Breast epithelium (tissue), 3 donors: ENCODE data around the gene SWAP70.

Experiments
- POLR2A ChIP-seq: fragments of 450-650 bp; IDR thresholded peaks from one replicate; pipeline ENCODE4 v1.6.1; 2016; ENCODE audit warnings: antibody characterized with exemption, mild to moderate bottlenecking, moderate library complexity
- POLR2AphosphoS5 ChIP-seq, 3 donors: sonication (generic); formaldehyde crosslinking; IDR thresholded peaks; one replicate each; pipeline ENCODE4 v1.6.1; 2017; ENCODE audit warnings: antibody characterized with exemption in 3 of 3

DNA sequence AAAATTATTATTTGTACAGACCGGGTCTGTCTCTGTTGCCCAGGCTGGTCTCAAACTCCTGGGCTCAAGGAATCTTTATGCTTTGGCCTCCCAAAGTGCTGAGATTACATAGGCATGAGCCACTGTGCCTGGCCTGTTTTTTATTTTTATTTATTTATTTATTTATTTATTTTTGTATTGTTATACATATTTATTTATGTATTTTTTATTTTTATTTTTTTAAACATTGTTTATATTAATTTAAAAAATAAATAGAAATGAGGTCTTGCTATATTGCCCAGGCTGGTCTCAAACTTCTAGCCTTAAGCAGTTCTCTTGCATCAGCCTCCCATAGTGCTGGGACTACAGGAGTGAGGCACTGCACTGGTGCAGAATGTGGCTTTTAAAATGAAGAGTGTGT lies 47.0 kb downstream of the SWAP70 start:
- TF ChIP-seq POLR2AphosphoS5 (IDR thresholded peaks at IDR 0.05) (no peak), POLR2A (no peak)
